Right kidney (tissue), 1 donor: Measurements from ENCODE around the gene CATSPER3.
"Not testable (repeated sequence)": the region's sequence is repeated elsewhere in the genome, so short reads cannot be mapped to it uniquely, and the experiment has no call there.

Experiments used
- DNase-seq: peaks from one replicate; pipeline ENCODE4 v3.0.0-alpha.2; 2016

Gene CATSPER3

DNA sequence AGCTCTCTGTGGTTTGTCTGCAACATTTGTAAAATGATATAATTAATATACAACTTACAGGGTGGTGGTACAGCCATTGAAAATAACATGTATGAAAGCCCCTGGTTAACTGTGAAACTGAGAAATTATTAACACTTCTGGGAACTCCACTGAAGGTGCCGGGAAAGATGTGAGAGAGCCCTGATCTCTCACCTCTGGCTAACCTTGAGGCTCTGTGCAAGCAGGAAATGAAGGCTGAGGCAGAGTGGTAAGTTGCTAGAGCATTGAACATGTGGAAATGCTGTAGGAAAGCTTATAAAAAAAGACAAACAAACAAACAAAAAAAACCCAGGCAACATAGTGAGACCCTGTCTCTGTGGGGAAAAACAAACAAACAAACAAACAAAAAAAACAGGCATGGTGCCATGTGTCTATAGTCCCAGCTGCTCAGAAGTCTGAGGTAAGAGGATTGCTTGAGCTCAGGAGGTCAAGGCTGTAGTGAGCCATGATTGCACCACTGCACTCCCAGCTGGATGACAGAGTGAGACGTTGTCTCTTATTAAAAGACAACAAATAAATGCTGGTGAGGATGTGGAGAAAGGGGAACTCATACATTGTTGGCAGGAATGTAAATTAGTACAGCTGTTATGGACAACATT lies 7.5 kb downstream of the CATSPER3 start:
- DNase-seq: no peak

DNA sequence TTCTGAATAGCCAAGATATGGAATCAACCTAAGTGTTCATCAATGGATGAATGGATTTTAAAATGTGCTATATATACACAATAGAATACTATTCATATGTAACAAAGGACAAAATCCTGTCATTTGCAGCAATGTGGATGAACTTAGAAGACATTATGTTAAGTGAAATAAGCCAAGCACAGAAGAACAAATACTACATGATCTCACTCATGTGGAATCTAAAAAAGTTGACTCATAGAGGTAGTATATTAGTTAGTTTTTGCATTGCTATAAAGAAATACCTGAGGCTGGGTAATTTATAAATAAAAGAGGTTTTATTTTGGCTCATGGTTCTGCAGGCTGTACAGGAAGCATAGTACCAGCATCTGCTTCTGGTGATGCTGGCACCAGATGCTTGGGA lies 8.1 kb downstream of the CATSPER3 start:
- DNase-seq: no peak

DNA sequence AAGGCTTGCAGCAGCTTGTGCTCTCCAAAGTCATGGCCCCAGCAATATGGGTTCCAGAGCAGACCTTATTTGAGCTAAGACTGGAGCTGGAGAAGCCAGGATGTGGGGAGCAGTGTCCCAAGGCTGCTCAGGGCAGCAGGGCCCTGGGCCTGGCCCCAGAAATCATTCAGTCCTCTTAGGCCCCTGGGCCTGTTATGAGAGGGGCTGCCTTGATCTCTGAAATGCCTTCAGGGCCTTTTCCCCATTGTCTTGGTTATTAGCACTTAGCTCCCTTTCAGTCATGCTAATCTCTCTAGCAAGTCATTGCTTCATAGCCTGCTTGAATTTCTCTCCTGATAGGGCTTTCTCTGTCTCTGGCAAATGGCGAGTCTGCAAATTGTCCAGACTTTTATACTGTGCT lies 9.1 kb downstream of the CATSPER3 start:
- no peak for DNase-seq

DNA sequence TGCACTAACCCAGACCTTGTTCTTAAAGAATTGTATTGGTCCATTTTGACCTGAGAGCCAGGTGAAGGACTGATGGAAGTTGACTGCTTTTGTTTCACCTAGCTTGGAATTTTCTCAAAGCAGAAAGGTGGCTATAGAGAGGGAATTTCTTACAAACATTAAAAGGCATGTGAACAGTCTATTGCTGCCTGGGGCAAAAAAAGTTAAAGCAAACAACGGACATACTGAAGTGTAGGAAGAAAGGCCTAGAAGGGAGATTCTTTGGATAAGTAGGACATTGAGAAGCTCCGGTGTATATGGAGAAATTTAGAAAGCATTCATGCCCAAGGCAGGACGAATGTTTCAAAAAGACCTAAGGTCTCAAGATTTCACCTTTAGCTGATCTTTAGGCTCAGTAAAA lies 11.7 kb downstream of the CATSPER3 start:
- no peak for DNase-seq

DNA sequence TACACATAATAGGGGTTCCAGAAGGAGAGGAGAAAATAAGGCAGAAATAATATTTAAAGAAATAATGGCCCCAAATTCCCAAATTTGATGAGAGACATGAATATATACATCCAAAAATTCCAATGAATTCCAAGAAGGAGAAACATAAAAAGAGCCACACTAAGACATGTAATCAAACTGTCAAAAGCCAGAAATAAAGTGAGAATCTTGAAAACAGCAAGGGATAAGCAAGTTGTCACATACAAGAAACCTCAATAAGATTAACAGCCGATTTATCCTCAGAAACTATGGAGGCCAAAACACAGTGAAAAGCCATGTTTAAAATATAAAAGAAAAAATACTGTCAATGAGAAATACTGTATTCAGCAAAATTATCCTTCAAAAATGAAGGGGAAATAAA lies 14.5 kb downstream of the CATSPER3 start:
- DNase-seq: no peak

DNA sequence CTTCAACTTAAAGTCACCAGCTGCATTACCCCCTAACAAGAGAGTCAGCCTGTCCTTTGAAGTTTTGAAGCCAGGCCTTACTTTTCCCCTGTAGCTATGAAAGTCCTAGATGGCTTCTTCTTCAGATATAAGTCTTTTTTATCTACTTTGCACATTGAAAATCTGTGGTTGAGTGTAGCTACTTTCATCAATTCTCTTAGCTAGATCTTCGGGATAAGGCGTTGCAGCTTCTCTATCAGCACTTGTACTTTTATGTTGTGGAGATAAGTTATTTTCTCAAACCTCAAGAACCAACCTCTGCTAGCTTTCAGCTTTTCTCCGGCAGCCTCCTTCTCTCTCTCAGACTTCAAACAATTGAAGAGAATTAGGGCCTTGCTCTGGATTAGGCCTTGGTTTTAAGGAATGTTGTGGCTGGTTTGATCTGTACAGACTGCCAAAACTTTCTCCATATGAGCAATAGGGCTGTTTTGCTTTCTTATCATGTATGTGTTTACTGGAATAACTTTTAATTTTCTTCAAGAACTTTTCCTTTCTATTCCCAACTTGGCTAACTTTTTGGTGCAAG lies 21.6 kb downstream of the CATSPER3 start:
- DNase-seq: no peak

DNA sequence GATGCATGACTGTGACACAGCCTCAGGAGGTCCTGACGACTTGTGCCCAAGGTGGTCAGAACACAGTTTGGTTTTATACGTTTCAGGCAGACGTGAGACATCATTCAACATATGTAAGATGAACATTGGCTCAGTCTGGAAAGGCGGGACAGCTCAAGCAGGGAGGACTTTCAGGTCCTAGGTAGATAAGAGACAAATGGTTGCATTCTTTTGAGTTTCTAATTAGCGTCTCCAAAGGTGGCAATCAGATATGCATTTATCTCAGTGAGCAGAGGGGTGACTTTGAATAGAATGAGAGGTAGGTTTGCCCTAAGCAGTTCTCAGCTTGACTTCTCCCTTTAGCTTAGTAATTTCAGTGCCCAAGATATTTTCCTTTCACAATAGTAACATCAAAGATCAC lies 22.5 kb downstream of the CATSPER3 start:
- not testable (repeated sequence) for DNase-seq

DNA sequence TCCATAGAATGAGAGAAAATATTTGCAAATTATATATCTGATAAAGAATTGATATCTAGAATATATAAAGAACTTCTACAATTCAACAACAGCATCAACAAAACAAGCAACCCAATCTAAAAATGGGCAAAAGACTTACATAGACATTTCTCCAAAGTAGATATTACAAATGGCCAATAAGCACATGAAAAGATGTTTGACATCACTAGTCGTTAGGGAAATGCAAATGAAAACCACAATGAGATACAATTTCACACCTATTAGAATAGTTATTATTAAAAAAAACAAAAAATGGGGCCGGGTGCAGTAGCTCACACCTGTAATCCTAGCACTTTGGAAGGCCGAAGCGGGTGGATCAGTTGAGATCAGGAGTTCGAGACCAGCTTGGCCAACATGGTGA lies 24.4 kb downstream of the CATSPER3 start:
- no peak for DNase-seq

DNA sequence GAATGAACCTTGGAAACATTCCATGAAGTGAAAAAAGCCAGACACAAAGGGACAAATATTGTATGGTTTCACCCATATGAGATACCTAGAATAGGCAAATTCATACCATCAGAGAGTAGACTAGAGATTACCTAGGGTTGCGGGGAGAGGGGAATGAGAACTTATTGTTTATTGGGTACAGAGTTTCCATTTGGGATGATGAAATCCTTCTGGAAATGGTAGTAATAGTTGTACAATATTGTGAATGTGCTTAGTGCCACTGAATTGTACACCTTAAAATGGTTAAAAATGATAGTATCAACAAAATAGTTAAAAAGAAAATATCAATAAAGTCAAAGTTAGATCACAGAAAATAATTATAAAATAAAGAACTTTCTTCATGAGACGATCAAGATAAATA lies 25.5 kb downstream of the CATSPER3 start:
- DNase-seq: no peak

DNA sequence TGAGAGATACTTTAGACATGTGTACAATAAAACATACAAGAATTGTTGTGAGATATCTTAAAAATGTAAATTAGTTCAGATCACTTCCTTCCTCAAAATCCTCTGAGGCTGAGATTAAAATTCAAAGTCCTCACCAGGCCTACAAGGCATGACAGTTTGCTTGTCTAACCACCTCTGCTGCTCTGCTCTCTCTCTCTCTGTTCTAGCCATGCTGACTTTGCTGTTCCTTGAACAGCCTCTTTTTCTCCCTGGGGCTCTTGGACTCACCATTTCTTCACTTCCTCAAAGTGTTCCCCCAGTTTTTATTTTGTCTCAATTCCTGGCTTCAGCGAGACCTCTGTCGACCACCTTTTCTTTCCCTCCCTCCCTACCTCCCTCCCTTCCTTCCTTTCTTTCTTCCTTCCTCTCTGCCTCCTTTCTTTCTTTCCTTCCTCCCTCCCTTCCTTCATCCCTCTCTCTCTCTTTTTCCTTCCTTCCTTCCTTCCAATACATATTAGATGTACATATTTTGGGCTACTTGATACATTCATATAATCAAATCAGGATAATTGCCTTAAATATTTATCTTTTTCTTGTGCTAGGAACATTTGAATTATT lies 27.0 kb downstream of the CATSPER3 start:
- no peak for DNase-seq

DNA sequence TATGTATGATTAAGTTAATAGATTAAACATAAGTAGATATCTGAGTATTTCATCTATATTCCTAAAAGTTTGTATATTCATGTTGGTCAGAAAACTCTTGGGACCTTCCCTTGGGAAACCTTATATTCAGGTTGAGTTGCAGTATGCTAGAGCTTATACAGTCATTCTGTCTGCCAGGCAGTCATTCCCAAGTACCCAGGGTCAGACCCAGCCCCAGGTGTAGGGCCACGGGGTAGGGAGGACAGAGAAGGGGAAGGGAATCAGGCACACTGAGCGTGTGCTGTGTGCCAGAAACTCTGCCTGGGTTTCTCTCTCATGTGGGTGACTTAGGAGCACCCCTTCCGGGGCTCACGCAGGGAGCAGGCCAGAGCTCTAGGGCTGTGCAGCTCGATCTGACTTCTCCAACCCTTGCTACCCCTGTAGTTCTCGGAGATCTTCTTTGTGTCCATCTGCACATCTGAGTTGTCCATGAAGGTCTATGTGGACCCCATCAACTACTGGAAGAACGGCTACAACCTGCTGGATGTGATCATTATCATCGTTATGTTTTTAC lies 28.2 kb downstream of the CATSPER3 start:
- no peak for DNase-seq

DNA sequence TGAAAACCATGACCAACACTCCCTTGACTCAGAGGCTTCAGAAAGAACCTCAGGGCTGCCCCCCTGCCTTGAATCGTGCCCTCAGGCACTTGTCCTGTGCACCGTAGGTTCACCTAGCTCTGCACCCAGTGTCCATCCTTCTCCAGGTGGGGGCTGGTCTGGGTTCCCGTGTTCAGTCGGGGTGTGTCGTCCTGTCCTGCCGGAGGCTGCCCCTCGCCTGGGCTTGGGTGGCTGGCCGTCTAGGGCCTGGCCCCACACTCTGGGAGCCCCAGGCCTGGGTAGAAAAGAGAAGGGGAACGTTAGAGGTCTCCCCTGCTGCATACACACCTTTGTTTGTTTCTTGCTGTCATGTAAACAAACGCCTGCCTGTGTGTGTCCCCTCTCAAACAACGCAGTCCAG lies 29.3 kb downstream of the CATSPER3 start:
- DNase-seq: no peak

DNA sequence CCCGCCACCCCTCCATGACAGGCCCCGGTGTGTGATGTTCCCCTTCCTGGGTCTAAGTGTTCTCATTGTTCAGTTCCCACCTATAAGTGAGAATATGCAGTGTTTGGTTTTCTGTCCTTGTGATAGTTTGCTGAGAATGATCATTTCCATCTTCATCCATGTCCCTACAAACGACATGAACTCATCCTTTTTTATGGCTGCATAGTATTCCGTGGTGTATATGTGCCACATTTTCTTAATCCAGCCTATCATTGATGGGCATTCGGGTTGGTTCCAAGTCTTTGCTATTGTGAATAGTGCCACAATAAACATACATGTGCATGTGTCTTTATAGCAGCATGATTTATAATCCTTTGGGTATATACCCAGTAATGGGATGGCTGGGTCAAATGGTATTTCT lies 30.4 kb downstream of the CATSPER3 start:
- DNase-seq: not testable (repeated sequence)

DNA sequence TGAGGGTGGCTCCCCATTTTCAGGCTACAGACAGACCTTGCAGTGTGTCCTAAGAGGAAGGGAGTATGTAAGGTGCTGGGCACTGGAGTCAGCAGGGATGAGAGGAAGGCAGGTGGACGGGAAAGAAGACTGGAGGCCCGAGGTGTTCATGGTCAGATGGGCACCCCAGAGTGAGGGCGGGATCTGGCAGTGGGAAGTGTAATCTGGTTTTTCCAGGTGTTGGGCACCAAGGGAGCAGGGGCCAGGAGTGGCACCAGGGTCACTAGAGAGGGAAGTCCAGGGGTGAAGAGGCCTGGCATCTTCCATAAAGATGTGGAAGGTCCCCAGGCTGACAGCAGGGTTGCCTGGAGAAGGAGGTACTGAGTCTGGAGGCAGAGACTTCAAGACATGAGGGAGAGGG lies 36.7 kb downstream of the CATSPER3 start:
- DNase-seq: no peak

DNA sequence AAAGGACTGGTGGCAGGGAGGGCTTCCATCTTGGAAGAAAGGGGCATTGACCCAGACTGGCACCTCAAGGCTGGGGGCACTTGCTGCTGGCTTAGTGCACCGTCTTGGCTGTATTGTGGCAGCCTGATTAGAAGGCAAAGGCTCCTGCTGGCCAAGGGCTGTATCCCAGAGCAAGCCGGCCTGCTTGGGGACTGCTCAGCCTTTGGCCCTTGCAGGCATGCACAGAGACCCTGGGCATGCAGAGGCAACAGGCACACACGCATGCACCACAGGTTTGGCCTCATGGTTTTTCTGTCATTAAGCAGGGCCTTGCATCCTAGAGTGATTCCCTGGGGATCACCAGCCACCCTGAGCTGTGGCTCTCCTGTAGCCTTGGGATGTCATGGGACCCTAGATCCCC lies 37.4 kb downstream of the CATSPER3 start:
- no peak for DNase-seq

DNA sequence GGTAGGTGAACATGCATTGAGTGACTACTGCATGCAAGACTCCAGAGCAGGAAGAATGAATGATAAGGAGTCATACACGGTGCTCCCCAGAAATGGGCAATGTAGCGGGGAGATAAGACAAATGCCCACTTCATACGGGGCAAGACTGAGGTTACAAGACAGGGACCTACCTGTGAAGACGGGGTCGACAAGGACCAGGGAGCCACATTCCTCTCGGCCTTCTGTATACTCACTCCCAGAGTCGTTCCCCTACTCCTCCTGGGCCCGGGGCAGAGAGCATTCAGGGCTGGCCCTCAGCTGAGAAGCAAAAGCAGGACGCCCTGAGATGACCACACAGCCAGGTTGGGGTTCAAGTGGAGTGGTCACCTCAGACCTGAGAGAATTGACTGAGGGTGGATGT lies 39.6 kb downstream of the CATSPER3 start:
- no peak for DNase-seq

DNA sequence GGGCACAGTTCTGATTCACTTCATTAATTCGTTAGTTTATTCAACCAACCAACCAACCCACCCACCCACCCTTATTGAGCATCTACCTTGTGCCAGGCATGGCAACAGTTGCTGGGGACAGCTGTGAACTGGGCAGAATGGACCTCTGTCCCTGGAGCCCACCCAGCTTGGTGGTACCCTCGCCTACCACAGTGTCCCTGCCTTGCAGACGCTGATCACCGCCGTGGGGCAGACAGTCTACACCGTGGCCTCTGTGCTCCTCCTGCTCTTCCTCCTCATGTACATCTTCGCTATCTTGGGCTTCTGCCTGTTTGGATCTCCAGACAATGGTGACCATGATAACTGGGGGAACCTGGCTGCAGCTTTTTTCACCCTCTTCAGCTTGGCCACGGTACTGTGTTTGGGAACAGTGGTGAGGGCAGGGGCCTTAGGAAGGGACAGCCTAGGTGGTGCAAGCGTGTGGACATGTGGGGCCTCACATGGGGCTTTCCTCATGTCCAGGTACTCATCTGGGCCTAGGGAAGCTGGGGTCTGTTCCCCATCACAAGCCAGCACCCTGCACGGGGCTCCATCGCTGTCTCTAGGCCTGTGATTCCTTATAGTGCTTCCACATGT lies 40.1 kb downstream of the CATSPER3 start:
- DNase-seq: no peak

DNA sequence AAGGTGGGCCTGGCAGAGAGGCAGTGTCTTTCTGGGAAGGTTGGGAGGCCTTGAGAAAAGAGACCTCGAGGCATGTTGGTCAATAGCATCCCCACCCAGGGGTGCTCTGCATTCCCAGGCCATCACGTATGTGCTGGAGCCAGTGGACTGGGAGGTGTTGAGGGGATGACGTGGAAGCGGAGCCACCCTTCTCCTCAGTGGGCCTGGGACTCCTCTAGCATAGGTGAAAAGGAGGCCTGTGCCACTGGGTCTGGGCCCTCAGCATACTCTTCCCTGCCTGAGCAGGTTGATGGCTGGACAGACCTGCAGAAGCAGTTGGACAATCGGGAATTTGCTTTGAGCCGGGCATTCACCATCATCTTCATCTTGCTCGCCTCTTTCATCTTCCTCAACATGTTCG lies 40.8 kb downstream of the CATSPER3 start:
- no peak for DNase-seq

DNA sequence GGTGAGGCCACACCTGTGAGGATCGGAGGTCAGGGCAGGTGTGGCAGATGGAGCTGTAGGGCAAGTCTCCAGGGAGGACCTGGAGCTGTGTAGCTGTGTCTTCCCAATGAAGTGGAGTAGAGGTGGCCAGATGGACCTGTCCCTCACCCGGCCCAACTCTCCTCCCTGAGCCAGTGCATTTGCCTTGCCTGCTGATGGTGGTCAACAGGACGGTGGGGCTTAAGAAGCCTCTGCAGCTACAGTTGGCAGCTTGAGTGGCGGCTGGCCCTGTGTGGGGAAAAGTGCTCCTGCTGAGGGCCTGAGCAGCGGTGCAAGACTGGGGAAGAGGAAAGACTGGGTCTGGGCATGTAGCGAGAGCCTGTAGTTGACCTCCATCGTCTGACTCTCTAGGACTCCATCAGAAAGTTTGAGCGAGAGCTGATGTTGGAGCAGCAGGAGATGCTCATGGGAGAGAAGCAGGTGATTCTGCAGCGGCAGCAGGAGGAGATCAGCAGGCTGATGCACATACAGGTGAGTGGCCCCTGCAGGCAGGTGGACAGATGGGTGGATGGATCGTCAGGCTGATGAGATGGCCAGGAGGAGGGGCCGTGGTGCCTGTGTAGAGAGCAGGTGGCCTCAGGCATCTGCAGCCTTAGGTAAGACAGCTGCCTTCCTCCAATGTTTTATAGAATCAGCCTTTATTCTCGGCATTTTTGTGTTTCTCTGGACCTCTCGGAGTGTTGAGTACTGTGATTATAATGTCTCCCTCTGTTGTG lies 41.5 kb downstream of the CATSPER3 start:
- DNase-seq: no peak

DNA sequence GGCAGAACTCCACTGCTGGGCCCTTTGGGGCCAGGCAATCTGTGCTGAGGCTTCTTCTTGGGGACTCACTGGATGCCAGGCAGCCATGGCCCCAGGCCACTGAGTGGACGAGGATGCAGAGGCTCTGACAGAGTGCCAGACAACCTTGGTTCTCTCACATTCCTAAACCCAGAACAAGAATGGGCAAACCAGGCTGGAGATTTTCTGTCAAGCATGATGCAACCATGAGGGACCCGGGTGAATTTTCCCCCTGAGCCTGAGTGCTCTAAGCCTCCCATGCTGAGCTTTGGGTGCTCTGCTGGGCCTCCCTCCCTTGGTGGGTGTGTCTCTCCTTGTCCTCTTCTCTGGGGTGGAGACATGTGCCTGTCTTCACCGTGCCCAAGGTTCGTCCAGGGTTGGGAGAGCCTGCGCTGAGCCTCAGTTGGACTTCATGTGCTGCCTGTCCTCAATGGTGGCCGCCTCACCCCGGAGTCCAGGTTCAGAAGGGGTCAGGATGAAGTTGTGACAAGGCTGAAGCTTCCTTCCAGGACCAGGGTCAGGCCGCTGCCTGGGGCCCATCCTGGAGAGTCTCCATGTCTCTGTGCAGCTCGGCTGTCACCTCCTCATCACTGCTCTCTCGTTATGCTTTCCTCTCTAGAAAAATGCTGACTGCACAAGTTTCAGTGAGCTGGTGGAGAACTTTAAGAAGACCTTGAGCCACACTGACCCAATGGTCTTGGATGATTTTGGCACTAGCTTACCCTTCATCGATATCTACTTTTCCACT lies 42.2 kb downstream of the CATSPER3 start:
- no peak for DNase-seq

DNA sequence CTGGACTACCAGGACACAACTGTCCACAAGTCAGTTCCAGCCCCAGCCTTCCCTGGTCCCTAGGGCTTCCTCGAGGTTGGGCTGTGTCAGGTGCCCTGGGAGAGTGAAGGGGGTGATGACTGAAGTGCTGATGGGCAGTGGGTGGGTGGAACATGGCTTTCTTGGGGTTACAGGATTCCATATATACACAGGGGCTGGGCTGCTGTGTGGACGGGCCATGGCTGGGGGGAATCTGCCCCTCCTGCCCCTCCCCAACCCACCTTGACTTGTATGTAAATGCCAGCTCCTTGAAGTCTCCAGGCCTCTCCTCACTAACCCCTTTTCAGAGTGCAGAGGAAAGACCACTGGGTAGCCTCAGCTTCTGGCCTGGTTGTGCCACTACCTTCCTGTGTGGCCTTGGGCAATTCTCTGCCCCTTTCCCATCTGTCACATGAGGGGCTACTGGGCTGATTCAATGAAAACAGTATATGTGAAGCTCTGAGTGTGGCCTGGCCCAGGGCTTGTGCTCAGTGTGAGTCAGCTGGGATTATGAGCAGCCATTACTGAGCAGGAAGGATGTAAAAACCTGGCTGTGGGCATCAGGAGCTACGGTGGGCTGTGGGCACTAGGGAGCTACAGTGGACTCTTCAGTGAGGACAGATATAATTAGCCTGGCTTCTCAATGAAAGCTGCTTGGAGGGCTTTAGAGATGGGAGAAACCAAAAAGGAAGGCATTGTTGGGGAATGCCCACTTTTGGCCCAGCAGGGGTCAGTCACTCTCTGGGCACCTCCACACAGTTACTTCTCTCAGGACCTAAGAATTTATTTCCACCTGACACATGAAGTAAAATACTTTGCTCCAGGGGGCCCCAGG lies 43.0 kb downstream of the CATSPER3 start:
- no peak for DNase-seq
